Measurements from ENCODE around the gene ZNF563. TPM values are rescaled to one million over a fixed set of nuclear protein-coding genes. Genes with fewer than 3 reads are reported as not detected.

ZNF563 gene
- total and polyA plus RNA-seq, 2 donors from 2014 or later = 4.6 to 6.8 TPM

- Histone ChIP-seq H3K36me3 (ENCODE audit: control insufficient read depth in 2 of 3, insufficient read depth in 3 of 3, low read length in 3 of 3) (peaks cover 7 to 22% (median 8%) of the 10 kb centered on the region in 3 donors), H3K9ac (ENCODE audit: low read length in 3 of 3) (no peak overlapping the region), H3K4me3 (ENCODE audit: low read length in 3 of 3) (no peak overlapping the region), H3K9me3 (ENCODE audit: control insufficient read depth in 2 of 3, insufficient read depth in 1 of 3, low read length in 3 of 3) (peaks cover 1 to 17% (median 5%) of the 10 kb centered on the region in 3 donors), H3K4me1 (ENCODE audit: control insufficient read depth in 2 of 3, insufficient read depth in 2 of 3, low read depth in 1 of 3, low read length in 3 of 3) (no peaks in the 10 kb centered on the region), H3K27me3 (ENCODE audit: control insufficient read depth, insufficient read depth, low read length) (no peaks in the 10 kb centered on the region), H3K27ac (ENCODE audit: low read depth in 2 of 2, low read length in 2 of 2) (no peak overlapping the region)
- DNase-seq = peak in 1 of 5 donors; percentile 13
- no peak for TF ChIP-seq CTCF (IDR thresholded peaks at IDR 0.05; ENCODE audit: borderline replicate concordance, extremely low read depth, insufficient read depth)
- intact Hi-C loops (cut with DNase I) = no loop called here
- no peak for FAIRE-seq
These were observed 54.7 kb downstream of the ZNF563 start for GRCh38 chr19:12278713-12279112.

- H3K9me3 ChIP-seq (ENCODE audit: control insufficient read depth in 2 of 3, insufficient read depth in 1 of 3, low read length in 3 of 3) = peaks cover 23 to 56% (median 27%) of the 10 kb centered on the region in 3 donors
- H3K27me3 ChIP-seq (ENCODE audit: control insufficient read depth, insufficient read depth, low read length) = no peaks in the 10 kb centered on the region
- peaks cover 29 to 57% (median 30%) of the 10 kb centered on the region in 3 donors for H3K36me3 ChIP-seq (ENCODE audit: control insufficient read depth in 2 of 3, insufficient read depth in 3 of 3, low read length in 3 of 3)
- H3K4me3 ChIP-seq (ENCODE audit: low read length in 3 of 3) = peak overlapping the region in 2 of 3 donors; percentile 4 to 28
- H3K27ac ChIP-seq (ENCODE audit: low read depth in 2 of 2, low read length in 2 of 2) = no peak overlapping the region
- FAIRE-seq (no peak), DNase-seq (no peak)
- H3K9ac ChIP-seq (ENCODE audit: low read length in 3 of 3) = no peak overlapping the region
- TF ChIP-seq CTCF (IDR thresholded peaks at IDR 0.05; ENCODE audit: borderline replicate concordance, extremely low read depth, insufficient read depth) = no peak
- no peaks in the 10 kb centered on the region for H3K4me1 ChIP-seq (ENCODE audit: control insufficient read depth in 2 of 3, insufficient read depth in 2 of 3, low read depth in 1 of 3, low read length in 3 of 3)
- intact Hi-C loops (cut with DNase I) = no loop called here
These were observed 60.2 kb downstream of the ZNF563 start for GRCh38 chr19:12272980-12273901.

DNA sequence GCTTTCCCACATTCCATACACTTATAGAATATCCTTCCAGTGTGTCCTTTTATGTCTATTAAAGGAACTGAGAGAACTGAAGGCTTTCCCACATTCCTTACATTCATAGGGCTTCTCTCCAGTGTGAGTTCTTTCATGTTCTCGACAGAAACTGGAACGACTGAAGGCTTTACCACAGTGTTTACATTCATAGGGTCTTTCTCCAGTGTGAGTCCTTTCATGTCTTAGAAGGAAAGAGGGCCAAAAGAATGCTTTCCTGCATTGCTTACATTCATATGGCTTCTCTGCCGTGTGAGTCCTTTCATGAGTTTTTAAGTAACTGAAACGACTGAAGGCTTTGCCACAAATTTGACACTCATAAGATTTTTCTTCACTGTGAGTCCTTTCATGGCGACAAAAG lies 61.0 kb downstream of the ZNF563 start:
- Histone ChIP-seq H3K9ac (ENCODE audit: low read length in 3 of 3) (no peak overlapping the region), H3K36me3 (ENCODE audit: control insufficient read depth in 2 of 3, insufficient read depth in 3 of 3, low read length in 3 of 3) (peaks cover 29 to 57% (median 30%) of the 10 kb centered on the region in 3 donors), H3K9me3 (ENCODE audit: control insufficient read depth in 2 of 3, insufficient read depth in 1 of 3, low read length in 3 of 3) (peaks cover 23 to 63% (median 27%) of the 10 kb centered on the region in 3 donors), H3K4me3 (ENCODE audit: low read length in 3 of 3) (peak overlapping the region in 1 of 3 donors; percentile 4), H3K4me1 (ENCODE audit: control insufficient read depth in 2 of 3, insufficient read depth in 2 of 3, low read depth in 1 of 3, low read length in 3 of 3) (no peaks in the 10 kb centered on the region), H3K27ac (ENCODE audit: low read depth in 2 of 2, low read length in 2 of 2) (no peak overlapping the region), H3K27me3 (ENCODE audit: control insufficient read depth, insufficient read depth, low read length) (no peaks in the 10 kb centered on the region)
- no peak for TF ChIP-seq CTCF (IDR thresholded peaks at IDR 0.05; ENCODE audit: borderline replicate concordance, extremely low read depth, insufficient read depth)
- DNase-seq = no peak
- FAIRE-seq = no peak
- intact Hi-C loops (cut with DNase I) = no loop called here
